Dendritic cell treated with granulocyte-macrophage colony-stimulating factor and Interleukin-4, amounts not matched to agents 40 ng/mL and 50 ng/mL, for 4 days (primary cell): Measurements from ENCODE around the gene RALGAPA2.
"Not testable (repeated sequence)": the region's sequence is repeated elsewhere in the genome, so short reads cannot be mapped to it uniquely, and the experiment has no call there.

ENCODE experiments used
- H3K27ac Mint-ChIP-seq: one replicate; pipeline ENCODE4 v1.8.0; 2022; ENCODE audit warnings: mild to moderate bottlenecking, mixed read lengths
- H3K27me3 Mint-ChIP-seq: one replicate; pipeline ENCODE4 v1.8.0; 2022; ENCODE audit warnings: mild to moderate bottlenecking, mixed read lengths
- H3K36me3 Mint-ChIP-seq: one replicate; pipeline ENCODE4 v1.8.0; 2022; ENCODE audit warnings: low read depth, mixed read lengths
- H3K4me1 Mint-ChIP-seq: one replicate; pipeline ENCODE4 v1.8.0; 2022; ENCODE audit warnings: low read depth, mixed read lengths
- H3K4me3 Mint-ChIP-seq: one replicate; pipeline ENCODE4 v1.8.0; 2022; ENCODE audit warnings: mild to moderate bottlenecking, moderate library complexity, mixed read lengths
- H3K9me3 Mint-ChIP-seq: one replicate; pipeline ENCODE4 v1.8.0; 2022; ENCODE audit warnings: mixed read lengths
- intact Hi-C: fragments of 100-400 bp; cut with micrococcal nuclease; formaldehyde crosslinking; loops from one replicate; pipeline ENCODE4 v1.15.0; 2022

RALGAPA2 gene

DNA sequence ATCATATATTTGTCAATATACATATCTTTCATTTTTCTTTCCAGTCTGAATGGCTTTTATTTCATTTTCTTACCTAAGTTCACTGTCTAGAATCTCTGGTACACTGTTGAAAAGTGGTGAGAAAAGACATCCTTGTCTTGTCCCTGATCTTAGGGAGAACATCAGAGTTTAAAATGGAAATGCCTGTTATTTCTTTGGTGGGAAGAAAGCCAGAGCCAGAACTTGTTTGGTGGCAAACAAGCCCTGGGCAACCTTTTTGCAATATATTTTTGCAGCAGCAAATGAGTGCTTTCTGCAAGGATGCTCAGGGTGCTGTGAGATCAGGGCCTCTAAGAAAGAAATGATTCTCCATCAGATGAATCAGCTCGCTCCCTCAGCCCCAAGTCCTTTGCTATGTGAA is 156.6 kb downstream of the RALGAPA2 start:
- Mint-ChIP-seq H3K4me3 (no peak overlapping the region), H3K36me3 (peaks cover 28% of the 10 kb centered on the region), H3K4me1 (no peaks in the 10 kb centered on the region), H3K9me3 (no peaks in the 10 kb centered on the region), H3K27me3 (no peaks in the 10 kb centered on the region), H3K27ac (no peak overlapping the region)
- intact Hi-C loops = no loop called here

DNA sequence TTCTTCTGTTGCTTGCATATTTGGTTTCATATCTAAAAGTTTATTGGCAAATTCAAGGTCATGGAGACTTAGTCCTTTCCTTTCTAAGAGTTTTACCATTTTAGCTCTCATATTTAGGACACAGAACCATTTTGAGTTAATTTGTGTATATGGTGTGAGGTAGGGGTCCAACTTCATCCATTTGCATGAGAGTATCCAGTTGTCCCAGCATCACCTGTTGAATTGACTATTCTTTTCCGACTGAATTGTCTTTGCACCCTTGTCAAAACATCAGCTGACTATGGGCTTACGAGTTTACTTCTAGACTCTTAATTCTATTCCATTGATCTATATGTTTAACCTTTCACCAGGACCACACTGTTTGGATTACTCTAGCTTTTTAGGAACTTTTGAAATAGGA is 157.5 kb downstream of the RALGAPA2 start:
- Mint-ChIP-seq H3K36me3 (peaks cover 28% of the 10 kb centered on the region), H3K4me3 (no peak overlapping the region)

GRCh38 chr20:20553541-20553940 is 158.9 kb downstream of the RALGAPA2 start:
- no peaks in the 10 kb centered on the region for H3K27me3 Mint-ChIP-seq
- H3K27ac Mint-ChIP-seq = no peak overlapping the region
- H3K9me3 Mint-ChIP-seq = no peaks in the 10 kb centered on the region
- H3K4me1 Mint-ChIP-seq = no peaks in the 10 kb centered on the region
- intact Hi-C loops = no loop called here
- peaks cover 26% of the 10 kb centered on the region for H3K36me3 Mint-ChIP-seq
- H3K4me3 Mint-ChIP-seq = no peak overlapping the region

More for the DNA sequence above, 157.5 kb downstream of the RALGAPA2 start:
- intact Hi-C loops = no loop called here
- Mint-ChIP-seq H3K4me1 (no peaks in the 10 kb centered on the region), H3K9me3 (no peaks in the 10 kb centered on the region), H3K27ac (no peak overlapping the region), H3K27me3 (no peaks in the 10 kb centered on the region)

GRCh38 chr20:20552076-20552475 is 160.4 kb downstream of the RALGAPA2 start:
- no peaks in the 10 kb centered on the region for H3K9me3 Mint-ChIP-seq
- no peak overlapping the region for H3K4me3 Mint-ChIP-seq
- H3K27ac Mint-ChIP-seq = no peak overlapping the region
- intact Hi-C loops = no loop called here
- H3K36me3 Mint-ChIP-seq = peaks cover 13% of the 10 kb centered on the region
- no peaks in the 10 kb centered on the region for H3K27me3 Mint-ChIP-seq
- peaks cover 5% of the 10 kb centered on the region for H3K4me1 Mint-ChIP-seq

DNA sequence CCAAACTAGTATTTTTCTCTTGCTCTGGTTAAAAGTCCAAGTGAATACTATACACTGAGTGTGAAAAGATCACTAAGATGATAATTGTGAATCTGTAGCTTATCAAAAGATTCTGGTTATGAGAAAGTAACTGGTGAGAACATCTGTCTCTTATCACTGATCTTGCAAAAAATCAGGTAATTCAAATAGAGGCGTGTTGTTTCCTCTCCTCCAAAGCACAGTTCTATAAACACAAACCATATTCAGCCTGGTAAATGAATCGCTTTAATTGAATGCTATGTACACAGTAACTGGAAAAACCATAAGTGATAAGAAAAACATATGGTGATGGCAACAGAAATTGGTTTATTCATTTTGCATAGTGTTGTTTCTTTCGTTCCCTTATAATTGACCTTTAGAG is 161.0 kb downstream of the RALGAPA2 start:
- Mint-ChIP-seq H3K27me3 (no peaks in the 10 kb centered on the region), H3K36me3 (peaks cover 10% of the 10 kb centered on the region), H3K4me1 (peaks cover 5% of the 10 kb centered on the region), H3K27ac (no peak overlapping the region), H3K9me3 (no peaks in the 10 kb centered on the region), H3K4me3 (no peak overlapping the region)
- intact Hi-C loops = no loop called here

DNA sequence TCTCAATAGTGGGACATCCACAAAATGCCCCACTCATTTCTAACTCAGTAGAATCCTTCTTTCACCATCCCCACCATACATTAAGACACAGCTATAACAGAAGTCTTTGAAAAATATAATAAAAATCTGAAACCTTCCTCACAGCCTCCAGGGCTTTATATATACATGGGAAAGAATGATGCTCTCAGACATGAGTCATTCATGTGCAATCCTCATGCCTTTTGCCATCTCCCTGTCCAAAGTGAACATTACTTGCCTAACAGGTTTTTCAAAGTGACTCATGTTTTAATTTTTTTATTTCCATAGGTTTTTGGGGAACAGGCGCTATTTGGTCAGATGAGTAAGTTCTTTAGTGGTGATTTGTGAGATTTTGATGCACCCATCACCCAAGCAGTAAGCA is 162.7 kb downstream of the RALGAPA2 start:
- intact Hi-C loops = no loop called here
- Mint-ChIP-seq H3K27ac (no peak overlapping the region), H3K36me3 (peaks cover 20% of the 10 kb centered on the region), H3K4me3 (no peak overlapping the region), H3K4me1 (peaks cover 5% of the 10 kb centered on the region), H3K9me3 (no peaks in the 10 kb centered on the region), H3K27me3 (no peaks in the 10 kb centered on the region)

- Mint-ChIP-seq H3K36me3 (peaks cover 22% of the 10 kb centered on the region), H3K9me3 (no peaks in the 10 kb centered on the region), H3K4me1 (peaks cover 5% of the 10 kb centered on the region), H3K4me3 (no peak overlapping the region), H3K27ac (no peak overlapping the region), H3K27me3 (no peaks in the 10 kb centered on the region)
- intact Hi-C loops = no loop called here
Measured at GRCh38 chr20:20549267-20549612, 163.2 kb downstream of the RALGAPA2 start.

GRCh38 chr20:20548527-20549266 is 163.7 kb downstream of the RALGAPA2 start:
- Mint-ChIP-seq H3K9me3 (no peaks in the 10 kb centered on the region), H3K36me3 (peaks cover 27% of the 10 kb centered on the region), H3K4me3 (no peak overlapping the region), H3K27ac (no peak overlapping the region), H3K4me1 (peaks cover 5% of the 10 kb centered on the region), H3K27me3 (no peaks in the 10 kb centered on the region)
- intact Hi-C loops = no loop called here

DNA sequence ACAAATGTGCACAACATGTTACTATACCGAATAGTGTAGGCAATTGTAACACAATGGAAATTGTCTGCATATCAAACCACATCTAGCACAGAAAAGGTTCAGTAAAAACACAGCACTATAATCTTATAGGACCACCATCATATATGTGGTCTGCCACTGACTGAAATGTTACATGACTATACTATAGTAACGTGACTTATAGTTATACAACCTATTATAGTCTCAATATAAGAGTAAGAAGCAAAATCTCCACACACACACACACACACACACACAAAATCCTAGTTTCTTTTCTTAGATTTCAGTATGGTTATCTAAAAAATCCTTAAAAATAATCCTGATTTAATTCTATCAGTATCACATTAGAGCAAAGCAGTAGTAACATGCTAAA is 164.6 kb downstream of the RALGAPA2 start:
- Mint-ChIP-seq H3K36me3 (peaks cover 34% of the 10 kb centered on the region), H3K27ac (no peak overlapping the region), H3K4me1 (peaks cover 5% of the 10 kb centered on the region), H3K27me3 (no peaks in the 10 kb centered on the region), H3K4me3 (no peak overlapping the region), H3K9me3 (no peaks in the 10 kb centered on the region)
- intact Hi-C loops = no loop called here

DNA sequence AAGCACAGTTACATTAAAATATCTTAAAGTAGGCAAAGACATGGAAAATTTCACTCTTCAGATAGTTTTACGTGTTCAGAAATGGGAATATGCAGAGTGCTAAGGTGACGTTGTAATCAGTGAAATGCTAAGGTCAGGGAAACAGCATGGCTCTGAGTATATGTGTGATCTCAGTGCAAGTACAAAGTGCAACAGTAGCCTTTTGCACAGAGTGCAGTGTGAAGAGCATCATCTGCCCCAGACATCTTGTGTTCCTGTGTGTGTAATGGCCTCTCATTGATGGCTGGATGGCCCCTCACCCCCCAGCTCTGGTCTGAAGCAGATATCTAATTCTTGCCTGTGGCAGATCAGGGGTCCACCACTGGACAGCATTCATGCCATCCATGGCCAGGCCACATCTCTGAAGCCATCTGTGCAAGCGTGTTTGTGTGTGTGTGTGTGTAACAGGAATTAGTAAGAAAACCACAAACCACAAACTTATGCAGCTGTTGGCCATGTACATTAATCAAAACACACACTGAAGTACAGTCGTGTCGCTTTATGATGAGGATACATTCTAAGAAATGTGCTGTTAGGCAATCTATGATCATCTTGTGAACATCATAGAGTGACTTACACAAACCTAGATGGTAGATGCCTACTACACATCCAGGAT is 165.1 kb downstream of the RALGAPA2 start:
- Mint-ChIP-seq H3K27me3 (no peaks in the 10 kb centered on the region), H3K9me3 (no peaks in the 10 kb centered on the region), H3K4me1 (peaks cover 5% of the 10 kb centered on the region), H3K27ac (no peak overlapping the region), H3K4me3 (no peak overlapping the region), H3K36me3 (peaks cover 34% of the 10 kb centered on the region)
- intact Hi-C loops = no loop called here

- intact Hi-C loops = no loop called here
- Mint-ChIP-seq H3K27me3 (no peaks in the 10 kb centered on the region), H3K36me3 (peaks cover 34% of the 10 kb centered on the region), H3K4me1 (peaks cover 5% of the 10 kb centered on the region), H3K27ac (no peak overlapping the region), H3K9me3 (no peaks in the 10 kb centered on the region), H3K4me3 (no peak overlapping the region)
Measured at GRCh38 chr20:20546402-20546801, 166.0 kb downstream of the RALGAPA2 start.

DNA sequence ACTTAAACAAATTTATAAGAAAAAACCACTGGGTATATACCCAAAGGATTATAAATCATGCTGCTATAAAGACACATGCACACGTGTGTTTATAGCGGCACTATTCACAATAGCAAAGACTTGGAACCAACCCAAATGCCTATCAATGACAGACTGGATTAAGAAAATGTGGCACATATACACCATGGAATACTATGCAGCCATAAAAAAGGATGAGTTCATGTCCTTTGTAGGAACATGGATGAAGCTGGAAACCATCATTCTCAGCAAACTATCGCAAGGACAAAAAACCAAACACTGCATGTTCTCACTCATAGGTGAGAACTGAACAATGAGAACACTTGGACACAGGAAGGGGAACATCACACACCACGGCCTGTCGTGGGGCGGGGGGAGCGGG is 169.1 kb downstream of the RALGAPA2 start:
- H3K36me3 Mint-ChIP-seq = peaks cover 47% of the 10 kb centered on the region
- H3K4me3 Mint-ChIP-seq, H3K4me1 Mint-ChIP-seq, H3K9me3 Mint-ChIP-seq, H3K27ac Mint-ChIP-seq, H3K27me3 Mint-ChIP-seq, intact Hi-C loops: not testable (repeated sequence)

DNA sequence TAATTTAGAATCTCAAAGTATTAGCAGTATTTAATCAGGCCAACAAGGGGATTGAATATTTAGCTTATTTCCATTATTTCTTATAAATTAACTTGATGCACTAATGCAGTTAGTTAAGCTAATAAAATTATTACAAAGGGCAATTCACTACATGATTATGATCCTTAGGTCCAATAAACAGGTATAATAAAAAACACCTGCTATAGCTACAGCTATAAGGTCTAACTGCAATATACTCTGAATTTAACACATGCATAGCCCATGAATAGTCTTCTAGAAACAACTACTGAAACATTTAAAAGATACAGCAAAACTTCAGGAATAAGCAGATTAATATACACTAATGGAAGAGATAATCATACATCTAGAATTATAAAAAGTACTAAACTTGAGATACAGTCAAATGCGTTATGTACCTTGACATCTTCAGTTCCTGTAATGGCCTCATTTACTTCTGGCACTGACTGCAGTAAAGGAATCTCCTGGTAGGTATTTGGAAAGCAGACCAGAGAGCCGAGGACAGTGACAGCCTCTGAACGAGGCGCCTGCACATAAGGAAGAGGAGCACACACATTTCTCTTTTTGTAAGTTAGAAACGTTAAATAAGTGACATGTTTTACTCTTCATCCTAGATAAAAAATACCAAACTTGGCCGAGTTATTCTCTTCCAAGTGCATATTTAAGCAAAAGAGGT is 176.1 kb downstream of the RALGAPA2 start:
- no peaks in the 10 kb centered on the region for H3K27me3 Mint-ChIP-seq

GRCh38 chr20:20535051-20535450 is 177.4 kb downstream of the RALGAPA2 start:
- H3K9me3 Mint-ChIP-seq = no peaks in the 10 kb centered on the region
- H3K27ac Mint-ChIP-seq = no peak overlapping the region
- H3K4me3 Mint-ChIP-seq = no peak overlapping the region
- no peaks in the 10 kb centered on the region for H3K27me3 Mint-ChIP-seq
- no peaks in the 10 kb centered on the region for H3K4me1 Mint-ChIP-seq
- intact Hi-C loops = no loop called here
- peaks cover 26% of the 10 kb centered on the region for H3K36me3 Mint-ChIP-seq

More for the DNA sequence above, 176.1 kb downstream of the RALGAPA2 start:
- H3K4me1 Mint-ChIP-seq = no peaks in the 10 kb centered on the region
- H3K9me3 Mint-ChIP-seq = no peaks in the 10 kb centered on the region
- intact Hi-C loops = no loop called here
- H3K4me3 Mint-ChIP-seq = no peak overlapping the region
- H3K36me3 Mint-ChIP-seq = peaks cover 23% of the 10 kb centered on the region
- H3K27ac Mint-ChIP-seq = no peak overlapping the region
